HG03469 (cell line): Measurements from ENCODE around the gene RPRD1B.
A peak's percentile ranks its signal among the peaks of the same experiment; 100 is the strongest.

Source experiments
- ATAC-seq: cut with Tn5 transposase; IDR thresholded peaks from one replicate; pipeline ENCODE4 v1.9.1; 2021; ENCODE audit warnings: mild to moderate bottlenecking, moderate library complexity, moderate number of reproducible peaks; ENCODE audit not compliant: unreplicated experiment

The RPRD1B gene, protein sequence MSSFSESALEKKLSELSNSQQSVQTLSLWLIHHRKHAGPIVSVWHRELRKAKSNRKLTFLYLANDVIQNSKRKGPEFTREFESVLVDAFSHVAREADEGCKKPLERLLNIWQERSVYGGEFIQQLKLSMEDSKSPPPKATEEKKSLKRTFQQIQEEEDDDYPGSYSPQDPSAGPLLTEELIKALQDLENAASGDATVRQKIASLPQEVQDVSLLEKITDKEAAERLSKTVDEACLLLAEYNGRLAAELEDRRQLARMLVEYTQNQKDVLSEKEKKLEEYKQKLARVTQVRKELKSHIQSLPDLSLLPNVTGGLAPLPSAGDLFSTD

DNA sequence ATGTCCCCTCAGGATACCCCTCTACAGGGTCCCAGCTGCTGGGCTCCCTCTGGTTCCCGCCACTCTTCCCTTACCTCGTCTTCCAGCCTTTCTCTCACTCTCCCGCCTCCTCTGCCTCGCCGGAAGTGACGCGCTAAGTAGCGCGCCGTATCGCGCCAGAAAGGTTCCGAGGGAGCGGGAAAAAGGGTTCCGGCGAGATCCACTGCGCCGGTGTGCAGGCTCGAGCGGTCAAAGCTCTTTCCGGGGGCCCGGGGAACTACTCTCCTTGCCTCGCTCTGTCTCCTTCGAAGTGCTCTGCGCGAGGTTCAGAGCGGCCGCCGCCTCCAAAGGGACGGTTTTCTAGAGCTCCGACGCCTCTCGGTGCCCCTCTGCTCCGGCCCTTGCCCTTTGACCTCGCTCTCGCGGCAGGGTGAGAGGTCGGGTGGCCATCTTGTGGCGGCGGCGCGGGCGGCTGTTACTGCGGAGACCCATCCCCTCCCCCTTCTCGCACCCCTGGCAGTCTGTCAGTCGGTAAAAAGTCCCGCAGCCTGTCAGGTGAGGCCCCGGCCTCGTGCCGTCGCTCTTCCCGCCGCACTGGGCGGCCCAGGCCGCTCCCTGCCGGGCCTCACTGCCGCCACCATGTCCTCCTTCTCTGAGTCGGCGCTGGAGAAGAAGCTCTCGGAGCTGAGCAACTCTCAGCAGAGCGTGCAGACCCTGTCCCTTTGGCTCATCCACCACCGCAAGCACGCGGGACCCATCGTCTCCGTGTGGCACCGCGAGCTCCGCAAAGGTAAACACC, at the start of gene RPRD1B, which contains the start of gene TTI1:
TSS of gene RPRD1B (plus strand) at position 417 of the 778 bp plus-strand sequence. CDS start at position 619, 202 bp downstream.
TSS of gene TTI1 (minus strand) at position 127 of the 778 bp plus-strand sequence. CDS start 19,640 bp downstream, outside the sequence.
- ATAC-seq: peak; percentile 47

DNA sequence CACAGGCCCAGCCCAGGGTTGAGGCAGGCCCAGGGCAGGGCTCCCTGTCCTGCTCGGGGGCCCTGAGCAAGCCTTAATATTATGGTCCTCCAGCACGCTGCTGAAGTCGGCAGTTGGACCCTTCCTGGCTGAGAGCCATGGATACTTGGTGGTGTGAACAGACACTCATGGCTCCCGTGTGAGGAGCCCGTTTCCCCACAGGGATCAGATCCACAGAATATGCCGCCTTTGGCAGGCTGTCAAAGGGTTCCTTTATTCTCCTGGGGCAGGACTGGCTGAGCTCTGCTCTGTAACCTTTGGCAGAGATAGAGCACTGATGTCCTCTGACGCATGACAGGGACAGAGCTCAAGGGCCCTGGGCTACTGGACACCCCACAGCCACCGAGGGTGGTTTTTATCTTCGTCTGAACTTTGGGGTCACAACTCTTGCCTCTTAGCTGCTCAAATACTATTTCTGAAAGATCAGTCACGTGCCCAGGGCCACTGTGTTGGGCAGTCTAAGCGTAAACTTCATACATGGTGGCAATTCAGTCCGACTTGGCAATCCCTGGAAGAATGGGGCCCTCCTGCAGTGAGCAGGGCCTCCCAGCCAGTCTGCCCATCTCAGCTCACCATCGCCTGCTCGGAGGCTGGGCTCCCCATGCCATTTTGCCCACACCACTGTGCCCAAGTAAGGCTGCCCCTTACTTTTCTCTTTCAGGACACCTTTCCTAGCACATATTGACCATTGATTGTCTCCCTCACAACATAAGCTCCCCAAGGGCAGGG, 49.3 kb upstream of the RPRD1B start:
- no peak for ATAC-seq

DNA sequence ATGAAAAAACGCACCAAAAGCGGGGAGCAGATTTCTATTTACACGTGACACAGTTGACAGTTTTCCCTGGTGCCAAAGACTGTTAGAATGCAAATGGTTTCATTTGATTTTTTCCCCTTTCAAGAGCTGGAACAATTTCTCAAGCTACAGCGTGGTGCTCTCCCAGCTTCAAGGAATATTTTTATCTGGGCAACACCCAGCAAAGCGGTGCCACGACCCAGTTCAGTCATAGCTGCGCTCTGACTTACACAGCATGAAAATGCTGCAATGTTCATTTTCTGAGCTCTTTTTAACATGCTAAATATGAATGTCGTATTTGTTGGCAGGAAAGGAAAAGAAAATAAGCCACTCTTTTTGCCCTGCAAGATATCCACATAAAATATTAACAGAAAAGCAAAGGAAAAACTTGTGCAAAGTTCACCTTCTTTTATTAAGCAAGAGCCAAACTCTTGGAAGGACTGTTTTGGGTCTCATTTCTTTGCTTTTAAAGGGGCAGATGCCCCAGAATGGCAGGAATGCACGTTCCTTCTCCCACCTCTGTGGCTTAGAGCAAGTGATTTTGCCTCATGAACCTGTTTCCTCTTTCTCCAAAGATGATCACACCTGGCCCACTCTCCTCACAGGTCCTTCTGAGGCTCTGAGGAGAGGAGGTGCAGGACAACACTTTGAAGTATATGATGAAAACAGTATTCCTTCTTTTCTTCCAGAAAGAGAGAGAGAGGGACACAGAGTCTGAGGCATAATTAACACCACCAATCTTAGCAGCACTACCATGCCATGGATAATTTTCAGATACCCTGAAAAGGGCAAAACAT, 47.3 kb upstream of the RPRD1B start:
- no peak for ATAC-seq

DNA sequence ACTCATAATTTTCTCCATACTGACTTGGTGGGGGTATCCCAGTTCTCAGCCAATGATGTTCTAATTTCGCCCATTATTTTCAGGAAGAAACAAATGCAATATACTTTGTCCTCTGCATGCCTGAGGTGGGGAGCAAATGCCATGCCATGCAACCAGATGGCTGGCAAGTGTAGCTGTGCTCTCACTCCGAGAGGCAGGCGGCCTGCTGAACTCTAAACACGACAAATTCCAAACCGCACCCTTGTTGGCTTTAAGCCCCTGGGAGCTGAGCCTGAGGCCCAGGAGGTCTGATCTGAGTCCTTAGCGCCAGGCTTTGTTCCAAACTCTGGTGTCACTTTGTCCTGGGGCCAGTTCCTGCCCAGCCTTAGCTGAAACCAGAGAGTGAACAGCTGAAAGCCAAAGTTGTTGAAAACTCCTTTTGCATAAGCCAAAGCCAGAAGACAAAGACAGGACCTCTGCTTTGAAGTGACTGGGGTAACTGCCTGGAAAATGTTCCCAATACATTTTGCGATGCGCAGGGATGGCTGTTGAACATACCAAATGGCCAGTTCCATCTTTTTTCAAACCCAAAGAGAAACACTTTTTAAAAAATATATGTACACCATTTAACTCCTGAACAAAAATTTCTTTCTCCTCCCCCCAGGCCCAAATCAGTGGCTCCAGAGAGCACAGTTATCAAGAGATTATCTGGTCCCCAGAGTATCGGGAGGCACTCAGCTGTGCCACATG, 46.5 kb upstream of the RPRD1B start:
- ATAC-seq: no peak

DNA sequence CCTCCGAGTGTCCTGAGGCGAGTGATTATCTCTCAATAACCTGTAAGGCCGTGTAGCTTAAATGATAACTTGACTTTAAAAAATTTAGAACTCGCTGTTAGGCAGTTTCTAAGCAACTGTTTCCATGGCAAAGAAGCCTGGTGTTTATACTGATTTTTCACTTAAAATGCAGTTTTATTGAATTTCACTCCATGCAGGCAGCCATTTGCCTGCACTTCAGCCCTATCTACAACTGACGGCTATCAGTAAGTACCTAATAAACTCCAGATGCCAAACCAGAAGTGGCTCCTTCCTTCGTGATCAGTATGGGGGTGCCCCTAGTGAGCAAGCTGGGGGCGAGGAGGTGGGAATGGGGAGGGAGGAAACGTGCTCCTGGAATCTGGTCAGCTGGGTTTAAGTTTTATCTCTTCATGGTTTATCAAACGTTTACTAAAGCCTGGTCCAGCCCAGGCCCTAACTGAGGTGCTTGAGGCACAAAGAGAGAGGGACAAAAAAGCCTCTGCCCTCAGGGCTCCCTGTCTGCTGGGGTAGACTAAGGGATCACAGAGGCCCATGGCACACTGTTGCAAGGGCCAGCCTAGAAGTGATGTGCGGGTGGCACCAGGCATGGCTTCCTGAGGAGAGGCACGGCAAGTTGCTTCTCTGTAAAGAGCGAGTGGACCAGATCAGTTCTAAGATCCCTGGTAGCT, 45.8 kb upstream of the RPRD1B start:
- ATAC-seq: no peak

DNA sequence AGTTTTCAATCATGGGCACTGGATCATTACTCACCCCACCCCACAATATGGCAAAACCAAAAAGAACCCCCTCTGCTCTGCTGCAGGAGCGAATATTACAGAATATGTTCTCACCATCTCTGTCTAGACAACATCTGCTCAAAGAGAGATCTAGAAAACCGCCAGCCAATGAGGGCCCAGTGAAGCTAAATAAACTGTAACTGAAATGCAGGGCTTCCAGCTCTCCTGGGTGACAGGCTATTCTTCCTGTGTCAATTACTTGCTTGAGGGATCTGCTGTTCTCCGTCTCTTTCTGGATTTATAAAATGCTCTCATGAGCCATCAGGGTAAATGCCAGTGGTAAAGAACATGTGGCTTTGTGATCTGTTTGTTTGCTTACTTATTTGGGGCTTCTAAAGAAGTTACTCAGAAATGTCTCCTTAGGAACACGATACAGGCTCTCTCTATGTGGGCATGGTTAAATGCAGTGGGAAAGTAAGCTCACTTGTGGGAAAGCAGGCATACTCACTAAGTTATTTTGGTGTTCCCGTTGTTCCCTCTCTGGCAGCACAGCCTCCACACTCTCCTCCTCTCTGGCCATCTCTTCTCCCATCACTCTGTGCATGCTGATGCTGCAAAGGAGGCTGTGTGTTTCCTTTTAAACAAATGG, 45.1 kb upstream of the RPRD1B start:
- no peak for ATAC-seq

DNA sequence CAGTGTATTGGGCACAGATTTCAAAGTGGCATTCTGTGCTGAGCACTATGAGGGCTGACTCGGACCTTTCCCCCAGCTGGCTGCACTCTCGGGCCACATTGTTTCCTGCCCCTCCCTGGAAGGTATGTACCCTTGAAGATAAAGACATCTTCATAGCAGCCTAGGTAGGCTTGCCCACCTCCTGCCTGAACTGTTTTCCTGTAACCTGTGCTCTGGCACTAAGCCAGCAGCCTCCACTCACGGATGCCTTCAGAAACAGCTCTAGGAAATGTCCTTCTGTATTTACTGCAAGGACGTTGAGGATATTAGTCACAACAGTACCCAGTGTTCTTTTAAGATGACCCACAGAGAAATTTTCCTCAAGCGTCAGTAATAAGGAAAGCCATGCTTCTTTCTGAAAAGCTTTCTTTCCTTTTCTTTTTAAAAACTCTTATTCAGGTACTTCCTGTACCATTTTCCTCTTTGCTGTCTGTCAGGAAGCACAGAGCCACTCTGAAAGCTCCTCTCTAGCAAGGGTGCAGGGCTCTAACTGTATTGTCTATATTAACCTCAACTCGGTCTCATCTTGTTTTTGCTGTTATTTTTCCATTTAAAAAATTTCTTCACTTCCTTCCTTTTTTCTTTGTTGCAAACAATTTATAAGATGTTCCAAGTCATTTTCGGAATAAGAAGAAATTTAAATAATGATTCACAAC, 43.8 kb upstream of the RPRD1B start:
- ATAC-seq: no peak

DNA sequence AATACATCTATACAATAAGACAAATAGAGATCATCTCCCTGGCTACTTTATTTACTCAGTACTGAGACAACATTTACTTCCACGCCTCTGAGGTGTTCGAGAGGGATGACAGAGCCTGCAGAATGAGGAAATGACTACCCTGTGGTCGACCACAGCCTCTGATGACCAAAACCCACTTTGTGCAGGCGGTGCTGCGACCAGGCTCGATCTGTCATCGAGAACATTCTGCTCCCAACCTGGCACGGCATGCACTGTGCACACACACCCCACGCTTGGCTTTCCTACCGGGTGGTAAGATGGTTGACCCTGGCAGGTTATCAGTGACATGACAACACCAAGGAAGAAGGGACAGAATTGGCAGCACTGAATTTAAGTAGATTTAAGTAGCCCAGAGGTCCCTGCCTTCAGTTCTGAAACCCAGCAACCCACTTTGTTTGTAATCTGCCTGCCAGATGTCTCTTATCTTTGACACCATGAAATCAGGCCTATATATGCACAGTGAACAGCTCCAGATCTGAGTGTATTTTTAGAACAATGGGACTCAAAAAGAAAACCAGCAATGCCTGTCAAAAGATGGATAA, 42.9 kb upstream of the RPRD1B start:
- peak; percentile 86 for ATAC-seq

DNA sequence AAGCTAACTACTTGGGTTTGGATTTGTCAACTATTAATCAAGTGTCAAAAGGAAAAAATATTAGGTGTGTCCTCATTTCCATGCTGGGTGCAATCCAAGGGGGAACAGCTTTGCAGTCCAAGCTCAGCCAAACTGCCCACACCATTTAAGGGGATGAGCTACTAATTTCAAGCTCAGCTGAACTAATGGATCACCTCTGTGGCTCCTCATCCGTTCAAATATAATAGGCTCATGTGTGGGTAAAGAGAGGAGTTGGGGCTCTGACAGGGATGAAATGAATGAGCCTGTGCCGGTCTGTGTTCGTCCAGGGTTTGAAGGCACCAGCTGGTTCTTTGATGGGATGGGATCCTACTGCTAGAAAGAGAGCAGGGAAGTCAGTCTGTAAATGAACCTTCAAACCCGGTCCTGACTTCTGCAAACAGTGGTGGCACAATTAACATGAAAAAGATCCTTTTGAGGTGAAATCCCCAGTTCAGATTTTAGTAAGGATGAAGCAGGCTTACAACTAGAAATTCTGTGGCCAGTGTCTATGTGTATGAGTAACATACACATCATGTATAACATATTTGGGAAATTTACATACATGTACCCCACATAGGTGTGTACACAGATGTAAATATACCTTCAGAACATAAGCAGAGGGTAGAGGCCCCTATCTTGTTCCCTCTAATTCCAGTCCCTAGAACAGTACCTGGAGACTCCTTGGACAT, 42.2 kb upstream of the RPRD1B start:
- no peak for ATAC-seq

DNA sequence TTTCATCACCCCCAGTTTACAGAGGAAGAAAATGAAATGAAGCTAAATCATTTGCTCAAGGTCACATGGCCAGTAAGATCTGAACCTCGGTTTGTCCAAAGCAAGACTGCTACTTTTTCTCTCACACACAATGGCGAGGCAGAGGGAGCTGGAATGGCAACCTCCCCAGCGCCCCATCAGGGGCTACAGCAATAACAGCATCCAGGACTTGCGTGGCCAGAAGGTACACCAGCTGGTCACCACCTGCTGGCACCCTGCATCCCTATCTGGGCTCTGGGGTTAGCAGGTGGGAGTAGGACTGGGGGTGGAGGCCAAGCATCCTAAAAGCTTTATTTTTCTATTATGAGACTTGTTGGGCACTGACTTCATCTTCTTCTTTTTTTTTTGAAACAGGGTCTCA, 41.6 kb upstream of the RPRD1B start:
- ATAC-seq: no peak

DNA sequence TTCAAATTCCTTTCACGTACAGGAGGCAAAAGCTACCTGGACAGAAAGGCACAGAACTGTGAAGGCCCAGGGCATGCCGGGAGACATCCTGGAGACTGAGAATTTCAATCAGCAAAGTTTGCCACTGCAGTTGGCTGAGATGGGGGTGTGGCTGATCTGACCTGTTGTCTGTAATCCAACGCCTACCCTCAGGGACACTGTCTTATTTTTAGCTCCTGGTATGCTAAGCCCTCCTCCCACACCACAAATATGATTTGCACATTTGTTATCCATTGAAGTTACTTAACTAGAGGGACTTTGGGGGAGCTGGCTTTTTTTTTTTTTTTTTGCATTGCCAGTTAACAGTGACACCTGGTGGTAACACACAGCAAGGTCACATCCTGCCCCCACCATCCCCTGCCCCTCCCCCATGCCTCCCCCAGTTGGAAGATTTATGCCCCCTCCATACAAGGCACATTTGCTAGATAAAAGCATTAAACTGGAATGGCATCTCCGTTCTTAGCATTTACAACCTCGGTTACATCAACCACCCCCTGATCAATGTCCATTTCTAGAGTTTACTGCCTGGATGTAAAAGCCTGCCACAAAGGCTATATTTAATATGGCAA, 40.6 kb upstream of the RPRD1B start:
- no peak for ATAC-seq

DNA sequence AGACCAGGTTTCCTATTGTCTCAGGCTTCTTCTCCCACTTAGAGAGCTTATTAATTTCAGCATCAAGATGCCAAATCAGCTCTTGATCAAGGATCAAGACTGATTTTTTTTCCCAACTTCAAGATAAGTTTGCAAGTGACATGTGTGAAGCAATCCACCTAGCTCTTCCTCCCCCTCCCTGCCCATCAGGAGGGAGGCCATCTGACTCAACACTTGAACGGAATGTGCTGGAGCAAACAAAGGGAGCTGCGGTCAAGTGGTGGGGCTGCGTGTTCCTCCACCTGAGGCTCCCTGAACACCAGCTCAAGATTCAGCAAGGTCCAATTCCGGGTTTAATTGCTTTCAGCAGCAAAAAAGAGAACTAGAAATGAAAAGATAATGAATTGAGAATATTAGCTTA, 39.0 kb upstream of the RPRD1B start:
- ATAC-seq: no peak

DNA sequence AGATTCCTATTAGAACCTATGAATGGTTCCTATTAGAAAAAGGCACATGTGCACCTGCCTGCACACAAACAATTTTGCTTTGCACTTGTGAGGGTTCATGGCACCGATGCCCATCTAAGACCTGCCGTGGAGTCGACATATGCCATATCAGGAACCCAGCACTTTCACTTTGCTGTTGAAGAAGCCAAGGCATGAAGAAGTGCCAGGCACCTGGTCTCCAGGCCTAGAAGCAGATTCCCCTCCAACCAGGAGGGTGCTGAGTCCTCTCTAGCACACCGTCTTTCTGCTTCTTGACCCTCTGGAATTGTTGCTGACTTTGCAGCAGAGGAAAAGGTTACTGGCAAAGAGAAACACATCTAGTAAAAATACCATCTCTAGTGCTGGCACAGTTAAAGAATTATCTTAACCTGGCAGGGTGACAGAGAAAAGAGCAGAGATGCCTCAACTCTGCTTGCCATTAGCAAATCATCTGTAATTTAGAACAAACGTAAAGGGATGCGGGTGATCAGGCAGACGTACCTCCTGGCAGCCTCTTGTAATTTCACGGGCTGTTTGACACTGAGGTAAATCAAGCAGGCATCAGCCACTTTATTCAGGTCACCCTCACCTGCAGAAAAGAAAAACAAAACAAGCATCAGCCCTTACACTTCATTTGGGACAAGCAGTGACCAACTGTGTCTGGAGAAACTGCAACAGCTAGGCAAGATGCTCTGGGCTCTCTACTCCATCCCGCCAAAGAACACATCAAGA, 37.5 kb upstream of the RPRD1B start:
- ATAC-seq: no peak

DNA sequence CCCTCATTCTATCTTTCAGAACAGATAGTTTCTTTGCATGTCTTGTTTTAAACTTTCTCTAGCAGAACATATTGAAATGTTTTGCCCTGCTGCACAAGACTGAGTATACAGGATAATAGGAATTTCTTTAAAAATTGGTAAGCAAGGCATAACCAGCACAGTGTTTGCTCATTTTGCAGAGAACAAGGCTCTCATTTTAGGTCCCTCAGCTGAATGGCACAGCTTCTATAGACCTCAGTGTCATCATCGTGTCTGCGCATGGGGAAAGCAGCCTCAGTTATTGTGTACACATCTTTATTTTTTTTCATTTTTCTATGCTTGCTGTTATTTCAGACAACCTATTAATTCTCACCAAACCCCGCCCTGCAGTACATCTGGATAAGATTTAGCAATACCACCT, 36.0 kb upstream of the RPRD1B start:
- ATAC-seq: no peak

DNA sequence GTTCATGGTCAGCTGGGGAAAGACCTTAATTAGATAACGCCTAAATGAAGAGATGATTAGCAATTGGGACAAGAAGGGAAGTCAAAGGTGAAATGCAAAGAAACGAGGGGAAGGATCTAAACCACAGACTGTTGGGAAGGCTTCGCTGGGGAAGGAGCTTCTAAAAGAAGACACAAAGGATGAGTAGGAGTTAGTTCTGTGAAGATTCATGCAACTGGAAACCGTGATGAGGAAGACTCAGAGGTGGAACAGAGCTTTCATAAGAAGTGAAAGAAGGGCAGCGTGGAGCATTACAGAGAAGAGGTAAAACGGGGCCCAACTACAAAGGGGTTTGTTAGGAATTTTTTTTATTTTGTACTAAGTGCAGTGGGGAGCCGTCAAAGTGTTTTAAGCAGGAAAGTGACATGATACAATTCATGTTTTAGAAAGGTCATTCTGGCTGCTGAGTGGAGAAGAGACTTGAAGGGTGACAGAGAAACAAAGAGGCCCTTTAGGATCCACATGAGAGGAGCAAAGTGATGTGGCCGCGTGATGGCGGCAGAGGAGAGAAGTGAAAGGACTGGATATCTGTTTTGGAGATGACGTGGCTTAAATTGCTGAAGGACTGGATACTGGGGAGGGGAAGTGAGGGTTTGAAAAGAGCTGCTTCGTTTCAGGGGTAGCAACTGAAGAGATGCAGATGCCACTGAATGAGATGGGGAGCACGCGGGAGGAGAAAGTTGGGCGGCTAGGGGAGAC, 33.9 kb upstream of the RPRD1B start:
- ATAC-seq: no peak
